Prostate gland (tissue), 2 donors: Measurements from ENCODE around the gene MAP4K2. TPM values are rescaled to one million over a fixed set of nuclear protein-coding genes. Genes with fewer than 3 reads are reported as not detected.
"Not testable (repeated sequence)": the region's sequence is repeated elsewhere in the genome, so short reads cannot be mapped to it uniquely, and the experiment has no call there.

Experiments
- DNase-seq: peaks from one replicate; pipeline ENCODE4 v3.0.0-alpha.2; 2019; ENCODE audit warnings: low spot score
- H3K27ac ChIP-seq, 2 donors: fragments of 200-600 bp; sonication (generic); 2 replicates each; pipeline ENCODE4 v1.5.1; 2017 to 2019
- H3K27me3 ChIP-seq: fragments of 200-600 bp; sonication (generic); replicated peaks from 2 replicates; pipeline ENCODE4 v1.5.1; 2019; ENCODE audit not compliant: insufficient read depth
- H3K36me3 ChIP-seq, 2 donors: fragments of 200-600 bp; sonication (generic); 1 replicate in 1 of 2; 2 replicates in 1 of 2; pipeline versions ENCODE4 v1.5.1 to v1.8.1; 2017 to 2019
- H3K4me1 ChIP-seq: fragments of 200-600 bp; sonication (generic); replicated peaks from 2 replicates; pipeline ENCODE4 v1.5.1; 2019
- H3K4me3 ChIP-seq, 2 donors: fragments of 200-600 bp; sonication (generic); 2 replicates each; pipeline ENCODE4 v1.5.1; 2017 to 2019
- H3K9me3 ChIP-seq: fragments of 200-600 bp; sonication (generic); 2 replicates; pipeline ENCODE4 v1.5.1; 2017
- CTCF ChIP-seq, 4 experiments: fragments of 200-600 bp in 2 of 4; fragments of 450-650 bp in 2 of 4; sonication (generic) in 2 of 4; IDR thresholded peaks; 1 replicate in 3 of 4; 2 replicates in 1 of 4; pipeline ENCODE4 v1.5.1; 2016 to 2019; ENCODE audit warnings: antibody characterized with exemption in 4 of 4, mild to moderate bottlenecking in 2 of 4, moderate library complexity in 2 of 4
- POLR2A ChIP-seq: fragments of 450-650 bp; IDR thresholded peaks from one replicate; pipeline ENCODE4 v1.6.1; 2016; ENCODE audit warnings: antibody characterized with exemption, mild to moderate bottlenecking
- POLR2AphosphoS5 ChIP-seq: sonication (generic); formaldehyde crosslinking; IDR thresholded peaks from one replicate; pipeline ENCODE4 v1.6.1; 2017; ENCODE audit warnings: antibody characterized with exemption
- WGBS: methylation state at CpG from one replicate; pipeline ENCODE4 v1.1.5; 2018; 5-methylcytosine and 5-hydroxymethylcytosine counted together
- intact Hi-C: fragments of 100-400 bp; cut with DNase I; formaldehyde crosslinking; loops from one replicate; pipeline ENCODE4 v1.14.2; 2022
- total RNA-seq, 2 donors: library from RNA; depleted of rRNA; stranded (reverse); fragments of >200 nt; gene quantifications; one replicate each; pipeline ENCODE4 v1.1.0, GENCODE V29; 2016

The MAP4K2 gene
- total RNA-seq, 2 donors from 2014 or later = 10.7 to 35.8 TPM

- Histone ChIP-seq H3K36me3 (no peaks in the 10 kb centered on the region), H3K27ac (no peak overlapping the region), H3K4me3 (no peak overlapping the region), H3K9me3 (no peaks in the 10 kb centered on the region), H3K27me3 (no peaks in the 10 kb centered on the region), H3K4me1 (no peaks in the 10 kb centered on the region)
- no peak for TF ChIP-seq POLR2A
- TF ChIP-seq CTCF (IDR thresholded peaks at IDR 0.05) = peak in 1 of 4 experiments; percentile 37
- intact Hi-C loops = loop anchor here (5.0 kb wide), 1 partner anchor 148 kb away; the partner anchor contains the start of gene BATF2
- no peak for DNase-seq
- WGBS = 81% methylated on average over 16 of the region's 16 CpGs
Observed at GRCh38 chr11:64848826-64849597, 46.0 kb upstream of the MAP4K2 start.

GRCh38 chr11:64848214-64848825 is 45.3 kb upstream of the MAP4K2 start:
- no peaks in the 10 kb centered on the region for H3K36me3 ChIP-seq
- WGBS = 85% methylated on average over 6 of the region's 6 CpGs
- intact Hi-C loops = loop anchor here (5.0 kb wide), 1 partner anchor 149 kb away; the partner anchor contains the start of gene BATF2
- TF ChIP-seq CTCF (IDR thresholded peaks at IDR 0.05) (no peak), POLR2A (no peak), POLR2AphosphoS5 (no peak)
- no peaks in the 10 kb centered on the region for H3K27me3 ChIP-seq
- no peaks in the 10 kb centered on the region for H3K4me1 ChIP-seq
- no peak for DNase-seq
- no peaks in the 10 kb centered on the region for H3K9me3 ChIP-seq
- H3K4me3 ChIP-seq = no peak overlapping the region
- H3K27ac ChIP-seq = no peak overlapping the region

GRCh38 chr11:64846998-64847666 is 44.1 kb upstream of the MAP4K2 start:
- Histone ChIP-seq H3K4me3 (no peak overlapping the region), H3K27ac (no peak overlapping the region), H3K36me3 (no peaks in the 10 kb centered on the region), H3K27me3 (no peaks in the 10 kb centered on the region), H3K4me1 (peaks cover 4% of the 10 kb centered on the region), H3K9me3 (no peaks in the 10 kb centered on the region)
- intact Hi-C loops = loop anchor here (1.0 to 5.0 kb wide), 2 partner anchors 47 to 150 kb away; partner anchors contain the start of gene BATF2
- TF ChIP-seq POLR2A (no peak), POLR2AphosphoS5 (peak; percentile 84), CTCF (IDR thresholded peaks at IDR 0.05) (peak; percentile 89 to 99 (median 97))
- DNase-seq = peak; percentile 86
- 24% methylated on average over 13 of the region's 13 CpGs for WGBS

- WGBS = 92% methylated on average over 8 of the region's 8 CpGs
- H3K36me3 ChIP-seq, H3K9me3 ChIP-seq, H3K4me3 ChIP-seq, H3K4me1 ChIP-seq, H3K27me3 ChIP-seq, H3K27ac ChIP-seq, DNase-seq: not testable (repeated sequence)
- intact Hi-C loops = loop anchor here (5.0 kb wide), 1 partner anchor 152 kb away; the partner anchor contains the start of gene BATF2
Observed at GRCh38 chr11:64845776-64846129, 42.7 kb upstream of the MAP4K2 start.

- no peaks in the 10 kb centered on the region for H3K27me3 ChIP-seq
- TF ChIP-seq CTCF (IDR thresholded peaks at IDR 0.05) (no peak), POLR2A (no peak), POLR2AphosphoS5 (no peak)
- H3K36me3 ChIP-seq = no peaks in the 10 kb centered on the region
- peaks cover 10% of the 10 kb centered on the region for H3K4me1 ChIP-seq
- no peaks in the 10 kb centered on the region for H3K9me3 ChIP-seq
- peak overlapping the region; percentile 89 to 90 for H3K27ac ChIP-seq
- H3K4me3 ChIP-seq = peak overlapping the region; percentile 56 to 65
- intact Hi-C loops = loop anchor here (5.0 kb wide), 1 partner anchor 152 kb away; the partner anchor contains the start of gene BATF2
- WGBS = 28% methylated on average over 9 of the region's 9 CpGs
- DNase-seq = no peak
Observed at GRCh38 chr11:64845129-64845775, 42.2 kb upstream of the MAP4K2 start.
